NCI-H1417 treated with DMSO at 0.1 percent for 48 hours (cell line): ENCODE measurements around the gene KDELR3.
"Not testable (repeated sequence)": the region's sequence is repeated elsewhere in the genome, so short reads cannot be mapped to it uniquely, and the experiment has no call there.

ENCODE experiments used
- DNase-seq: peaks from one replicate; lab custom pipeline; 2025; lab: John Stamatoyannopoulos, UW

Gene KDELR3

GRCh38 chr22:38456841-38457699, 10.8 kb upstream of the KDELR3 start:
- no peak for DNase-seq

DNA sequence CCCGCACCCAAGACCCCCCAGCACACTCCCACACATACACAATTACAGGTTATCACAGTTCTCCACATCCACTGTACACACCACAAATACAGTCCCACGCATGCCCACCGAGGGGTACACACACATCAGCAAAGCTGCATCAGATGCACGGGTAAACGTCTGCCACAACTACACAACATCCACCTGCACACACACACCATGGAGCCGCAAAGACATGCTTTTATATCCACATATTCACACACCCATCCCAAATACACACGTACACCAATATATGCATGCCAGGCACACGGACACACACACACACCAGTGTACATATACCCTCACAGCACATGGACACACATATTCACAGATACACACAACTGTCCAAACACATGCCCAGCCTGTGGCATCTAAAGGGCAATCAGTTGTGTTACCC, 7.5 kb upstream of the KDELR3 start:
- DNase-seq = no peak

DNA sequence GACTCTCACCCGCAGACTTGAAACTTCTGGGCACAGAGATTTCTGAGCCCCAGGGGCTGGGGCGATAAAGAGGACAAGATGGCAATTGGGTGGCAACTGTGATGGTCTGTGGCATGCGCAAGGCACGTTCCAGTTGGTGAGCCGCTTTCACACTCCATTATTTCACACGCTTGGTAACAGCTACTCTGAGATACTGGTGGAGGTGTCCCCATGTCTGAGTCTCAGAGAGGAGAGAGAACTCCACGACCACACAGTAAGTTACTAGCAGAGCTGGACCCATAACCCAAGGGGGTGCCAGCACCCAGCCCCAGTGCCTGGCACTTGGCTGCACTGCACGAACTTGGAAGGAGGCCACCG, 6.9 kb upstream of the KDELR3 start:
- DNase-seq = no peak

DNA sequence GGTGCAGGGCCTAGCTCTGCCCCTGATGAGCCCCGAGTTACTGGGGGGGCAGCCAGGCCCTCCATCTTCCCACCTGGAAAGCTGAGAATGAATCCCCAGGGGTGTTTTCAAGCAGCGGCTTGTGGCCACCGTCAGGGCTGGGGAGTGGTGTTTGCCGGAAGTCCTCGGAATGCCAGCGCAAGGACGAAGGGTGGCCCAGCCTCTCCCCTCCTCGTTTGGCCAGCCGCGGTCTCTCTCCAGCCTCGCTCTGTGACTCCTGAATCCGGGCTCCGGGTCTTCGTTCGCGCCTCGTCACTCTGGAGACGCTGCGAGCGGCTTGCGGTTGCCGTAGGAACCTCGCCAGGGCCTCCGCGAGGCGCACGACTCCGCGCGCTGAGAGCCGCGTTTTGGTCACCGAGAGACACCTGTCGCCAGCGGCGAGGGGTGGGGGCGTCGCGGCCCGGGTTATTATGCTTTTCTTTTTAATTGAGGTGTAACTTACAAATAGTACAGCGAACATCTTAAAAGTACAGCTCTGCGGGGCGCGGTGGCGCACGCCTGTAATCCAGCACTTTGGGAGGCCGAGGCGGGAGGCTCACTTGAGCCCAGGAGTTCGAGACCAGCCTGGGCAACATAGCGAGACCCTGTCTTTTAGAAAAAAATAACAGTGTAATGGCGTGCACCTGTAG, 6.3 kb upstream of the KDELR3 start:
- peak; percentile 56 for DNase-seq

- no peak for DNase-seq
Measured at GRCh38 chr22:38462960-38463784, 4.7 kb upstream of the KDELR3 start.

GRCh38 chr22:38464992-38465672, 2.8 kb upstream of the KDELR3 start:
- DNase-seq = no peak

DNA sequence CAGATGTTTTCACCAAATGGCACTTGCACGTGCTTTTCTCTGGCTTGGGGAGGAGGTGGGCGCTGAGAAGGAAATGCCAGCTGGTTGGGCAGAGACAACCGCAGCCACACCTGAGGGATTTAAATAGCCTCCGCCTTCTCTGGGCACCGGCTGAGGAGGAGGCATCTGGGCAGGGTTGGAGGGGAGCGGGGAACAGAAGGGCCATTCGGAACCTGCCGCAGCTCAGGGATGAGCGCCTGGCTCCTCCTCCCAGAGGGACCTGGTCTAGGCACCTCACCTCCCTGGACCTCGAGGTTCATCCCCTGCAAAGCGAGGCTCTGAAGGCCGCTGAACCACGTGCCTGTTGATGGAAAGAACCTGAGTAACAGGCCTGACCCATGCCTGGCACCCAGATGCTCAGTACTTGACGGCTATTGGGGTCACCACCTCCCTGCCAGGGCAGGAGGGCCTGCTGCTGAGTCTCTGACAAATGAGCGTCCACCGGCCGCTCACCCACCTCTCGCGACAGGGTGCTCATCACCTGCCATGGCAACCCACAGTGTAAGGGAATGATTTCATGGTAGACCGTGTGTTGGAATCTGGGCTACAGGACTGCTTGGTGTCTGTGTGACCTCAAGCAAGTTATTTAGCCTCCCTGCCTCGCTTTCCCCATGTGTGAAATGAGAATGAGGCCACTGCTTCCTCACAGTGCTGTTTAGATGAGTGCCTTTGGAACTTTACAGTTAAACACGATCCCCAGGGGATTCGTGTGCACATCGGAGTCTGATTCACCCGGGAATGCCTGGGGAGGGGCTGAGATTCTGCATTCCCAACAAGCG, 2.0 kb upstream of the KDELR3 start:
- no peak for DNase-seq

GRCh38 chr22:38467438-38467903, 425 bp upstream of the KDELR3 start:
- DNase-seq = no peak

GRCh38 chr22:38468443-38469305, 778 bp downstream of the KDELR3 start:
- DNase-seq = no peak

DNA sequence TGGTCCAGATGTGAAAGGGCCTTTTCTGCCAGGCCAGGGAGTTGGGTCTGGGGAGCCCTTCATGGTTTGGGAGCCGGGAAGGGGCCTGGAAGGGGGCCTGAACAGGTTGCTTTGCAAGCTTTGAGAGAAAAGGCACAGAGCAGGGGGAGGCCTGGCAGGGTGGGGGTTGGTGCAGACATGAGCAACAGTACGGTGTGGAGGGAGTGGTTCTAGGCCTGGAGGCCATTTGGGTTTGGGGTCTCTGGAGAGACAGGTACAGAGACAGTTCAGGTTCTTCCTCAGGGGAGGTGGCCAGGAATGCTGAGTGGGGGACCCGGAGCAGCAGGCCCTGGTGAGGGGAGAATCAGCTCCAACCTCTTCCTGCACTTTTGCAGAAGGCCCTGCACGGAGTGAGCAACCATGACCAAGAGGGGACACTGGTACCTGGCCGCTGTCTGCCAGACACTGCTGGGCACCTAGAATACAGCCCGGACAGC, 1.4 kb downstream of the KDELR3 start:
- DNase-seq = no peak

DNA sequence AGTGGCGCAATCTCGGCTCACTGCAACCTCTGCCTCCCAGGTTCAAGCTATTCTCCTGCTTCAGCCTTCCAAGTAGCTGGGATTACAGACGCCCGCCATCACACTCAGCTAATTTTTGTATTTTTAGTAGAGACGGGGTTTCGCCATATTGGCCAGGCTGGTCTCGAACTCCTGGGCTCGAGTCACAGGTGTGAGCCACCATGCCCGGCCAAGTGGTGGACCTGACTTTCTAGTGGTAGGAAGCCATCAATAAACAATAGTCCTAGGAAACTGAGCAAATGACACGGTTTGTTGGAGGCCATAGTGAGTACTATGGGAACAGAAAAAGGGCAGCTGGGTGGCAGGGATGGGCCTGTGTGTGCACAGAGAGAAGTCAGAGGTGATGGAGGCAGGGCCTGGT, 2.3 kb downstream of the KDELR3 start:
- not testable (repeated sequence) for DNase-seq

DNA sequence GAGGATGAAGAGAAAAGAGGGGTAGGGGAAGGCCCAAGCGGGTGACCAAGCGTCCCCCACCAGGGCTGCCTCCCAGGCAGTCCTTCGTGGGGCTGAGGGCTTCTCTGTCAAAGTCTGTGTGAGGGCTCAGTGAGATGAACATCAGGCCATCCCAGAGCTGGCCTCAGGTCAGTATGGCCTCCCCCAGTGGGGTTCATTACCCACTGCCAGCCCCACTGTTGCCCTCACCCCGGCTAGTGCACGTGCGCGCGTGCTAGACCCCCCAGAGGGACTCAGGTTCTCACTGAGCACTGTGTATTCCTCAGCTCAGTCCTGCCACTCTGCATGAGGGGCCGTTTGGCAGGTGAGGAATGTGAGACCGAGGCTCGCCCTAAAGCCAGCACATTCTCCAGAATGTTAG, 3.3 kb downstream of the KDELR3 start:
- no peak for DNase-seq

DNA sequence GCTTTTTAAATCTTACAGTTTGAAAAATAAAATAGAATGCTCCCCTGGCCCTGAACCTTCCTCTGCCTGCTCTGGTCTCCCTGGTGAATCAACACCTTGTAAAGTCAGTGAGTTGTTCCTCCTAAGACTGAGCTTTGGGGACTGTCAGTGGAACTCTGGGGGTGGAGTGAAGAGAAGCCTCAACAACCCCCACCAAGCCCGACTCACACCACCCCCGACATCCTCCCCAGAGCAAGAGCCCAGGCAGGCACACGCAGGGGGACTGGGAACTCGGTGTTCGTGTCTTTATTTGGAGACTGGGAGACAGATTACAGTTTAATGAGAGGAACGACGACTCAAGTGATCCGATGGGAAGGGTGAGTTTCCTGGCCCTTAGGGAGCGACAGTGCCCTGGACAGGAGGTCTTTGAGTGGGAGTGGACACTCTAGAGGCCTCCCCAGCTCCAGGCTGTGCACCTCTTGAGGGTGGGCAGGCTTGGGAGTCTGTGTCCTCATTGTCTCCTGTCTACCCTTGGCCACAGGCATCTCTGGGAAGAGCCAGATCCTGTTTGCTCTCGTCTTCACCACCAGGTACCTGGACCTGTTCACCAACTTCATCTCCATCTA, 6.2 kb downstream of the KDELR3 start:
- no peak for DNase-seq

- DNase-seq = no peak
Measured at GRCh38 chr22:38477585-38477984, 9.7 kb downstream of the KDELR3 start.

GRCh38 chr22:38479096-38479837, 11.4 kb downstream of the KDELR3 start:
- no peak for DNase-seq

- DNase-seq = no peak
Measured at GRCh38 chr22:38481162-38481870, 13.4 kb downstream of the KDELR3 start.

DNA sequence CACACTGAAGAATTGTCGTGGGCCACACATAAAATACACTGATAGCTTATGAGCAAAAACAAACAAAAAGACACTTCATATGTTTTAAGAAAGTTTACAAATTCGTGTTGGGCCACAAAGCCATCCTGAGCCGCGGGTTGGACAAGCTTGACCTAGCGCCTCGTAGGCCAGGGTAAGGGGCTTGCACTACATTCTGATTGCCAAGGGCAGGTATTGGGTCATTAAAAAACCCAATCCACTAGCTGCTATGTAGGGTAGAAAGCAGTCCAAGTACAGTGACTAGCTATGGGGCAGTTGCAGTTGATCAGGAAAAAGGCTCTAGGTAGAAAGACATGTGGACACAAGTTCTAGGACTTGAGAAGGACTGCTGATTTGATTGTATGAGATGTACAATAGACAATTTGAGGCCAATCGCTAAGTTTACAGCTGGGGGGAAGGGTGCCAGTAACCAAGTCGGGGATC, 14.0 kb downstream of the KDELR3 start:
- DNase-seq = no peak

- DNase-seq = no peak
Measured at GRCh38 chr22:38482662-38483308, 14.9 kb downstream of the KDELR3 start.
